Measurements from ENCODE around the gene SEMA5B. TPM values are rescaled to one million over a fixed set of nuclear protein-coding genes. Genes with fewer than 3 reads are reported as not detected.

SEMA5B gene
- polyA plus RNA-seq, 1 donor (not counting 4 experiments of a cell fraction or from before 2014, with no cell fraction given): 0.04 TPM

DNA sequence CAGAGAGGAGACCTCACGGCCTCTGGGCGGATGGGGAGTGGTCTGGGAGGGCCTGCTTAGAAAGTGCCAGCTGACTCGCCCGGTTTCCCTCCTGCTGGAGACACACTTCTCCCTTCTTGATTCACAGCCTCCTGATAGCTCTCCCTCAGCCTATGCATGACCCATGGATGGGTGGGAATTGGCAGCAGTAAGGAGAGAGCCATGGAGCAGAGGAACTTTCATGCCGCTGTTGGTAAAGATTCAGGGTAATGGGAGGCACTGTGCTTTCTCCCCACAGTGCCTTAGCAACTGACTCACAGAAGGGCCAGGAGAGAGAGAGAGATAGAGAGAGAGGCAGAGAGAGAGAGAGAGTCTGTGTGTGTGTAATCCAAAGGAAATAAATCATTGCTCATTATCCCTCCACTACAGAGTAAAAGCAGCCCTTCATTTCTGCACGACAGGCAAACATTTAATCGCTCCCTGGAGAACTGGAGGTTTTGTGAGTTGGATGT is 82.8 kb downstream of the SEMA5B start:
- Histone ChIP-seq H4K20me1 (ENCODE audit: control insufficient read depth, extremely low read depth, insufficient read depth, low read length) (no peaks in the 10 kb centered on the region), H3K36me3 (ENCODE audit: control insufficient read depth in 2 of 2, extremely low read depth in 1 of 2, insufficient read depth in 2 of 2, low read length in 2 of 2) (no peaks in the 10 kb centered on the region), H3K4me1 (ENCODE audit: control insufficient read depth, extremely low read depth, insufficient read depth, low read length) (peaks cover 9% of the 10 kb centered on the region), H2AFZ (ENCODE audit: control insufficient read depth, low read length) (no peak overlapping the region), H3K27me3 (ENCODE audit: control insufficient read depth, extremely low read depth, insufficient read depth, low read length) (no peaks in the 10 kb centered on the region), H3K4me3 (ENCODE audit: control insufficient read depth in 2 of 3, extremely low read depth in 1 of 3, insufficient read depth in 2 of 3, low read depth in 1 of 3, low read length in 3 of 3) (no peak overlapping the region), H3K9me1 (ENCODE audit: control insufficient read depth, extremely low read depth, insufficient read depth, low read length) (no peaks in the 10 kb centered on the region), H3K27ac (ENCODE audit: control insufficient read depth, insufficient read depth, low read length) (no peak overlapping the region), H3K9ac (ENCODE audit: control insufficient read depth, extremely low read depth, insufficient read depth, low read length) (no peak overlapping the region), H3K9me3 (ENCODE audit: control insufficient read depth, low read depth, low read length) (no peaks in the 10 kb centered on the region), H3K4me2 (ENCODE audit: control insufficient read depth, extremely low read depth, insufficient read depth, low read depth, low read length) (no peak overlapping the region), H3K79me2 (ENCODE audit: control insufficient read depth, insufficient read depth, low read length) (no peaks in the 10 kb centered on the region)
- TF ChIP-seq, protein P1, sequence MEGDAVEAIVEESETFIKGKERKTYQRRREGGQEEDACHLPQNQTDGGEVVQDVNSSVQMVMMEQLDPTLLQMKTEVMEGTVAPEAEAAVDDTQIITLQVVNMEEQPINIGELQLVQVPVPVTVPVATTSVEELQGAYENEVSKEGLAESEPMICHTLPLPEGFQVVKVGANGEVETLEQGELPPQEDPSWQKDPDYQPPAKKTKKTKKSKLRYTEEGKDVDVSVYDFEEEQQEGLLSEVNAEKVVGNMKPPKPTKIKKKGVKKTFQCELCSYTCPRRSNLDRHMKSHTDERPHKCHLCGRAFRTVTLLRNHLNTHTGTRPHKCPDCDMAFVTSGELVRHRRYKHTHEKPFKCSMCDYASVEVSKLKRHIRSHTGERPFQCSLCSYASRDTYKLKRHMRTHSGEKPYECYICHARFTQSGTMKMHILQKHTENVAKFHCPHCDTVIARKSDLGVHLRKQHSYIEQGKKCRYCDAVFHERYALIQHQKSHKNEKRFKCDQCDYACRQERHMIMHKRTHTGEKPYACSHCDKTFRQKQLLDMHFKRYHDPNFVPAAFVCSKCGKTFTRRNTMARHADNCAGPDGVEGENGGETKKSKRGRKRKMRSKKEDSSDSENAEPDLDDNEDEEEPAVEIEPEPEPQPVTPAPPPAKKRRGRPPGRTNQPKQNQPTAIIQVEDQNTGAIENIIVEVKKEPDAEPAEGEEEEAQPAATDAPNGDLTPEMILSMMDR (optimal IDR thresholded peaks at IDR 0.05 in 1 of 3, IDR thresholded peaks at IDR 0.05 in 1 of 3, conservative IDR thresholded peaks at IDR 0.05 in 1 of 3; ENCODE audit: extremely low read depth in 1 of 3, insufficient read depth in 2 of 3, low read length in 3 of 3): no peak
- no peak for TF ChIP-seq EZH2 (IDR thresholded peaks at IDR 0.05; ENCODE audit: low read length)
- no peak for DNase-seq (ENCODE audit: low read depth, low spot score)
- dilution Hi-C loops (cut with MboI; ENCODE audit: extremely low pct_ligation_motif_present, low sequenced_read_pairs): no loop called here
- FAIRE-seq: peak; percentile 39

DNA sequence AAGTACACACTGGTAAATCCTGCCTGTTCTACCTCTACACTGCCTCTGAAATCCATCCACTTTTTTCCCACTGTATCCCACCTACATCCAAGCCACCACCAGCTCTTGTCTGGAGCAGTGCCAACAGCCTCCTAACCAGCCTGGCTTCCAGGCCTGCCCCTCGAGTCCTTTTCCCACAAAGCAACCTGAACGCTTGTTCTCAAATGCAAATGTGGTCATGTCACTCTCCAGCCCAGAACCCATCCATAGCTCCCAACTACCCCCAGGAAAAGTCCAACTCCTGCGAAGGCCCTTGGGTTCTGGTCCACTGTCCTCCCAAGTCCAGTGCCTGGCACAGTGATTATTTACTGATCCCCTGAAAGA is 83.8 kb downstream of the SEMA5B start:
- H3K4me1 ChIP-seq (ENCODE audit: control insufficient read depth, extremely low read depth, insufficient read depth, low read length): peaks cover 9% of the 10 kb centered on the region
- no peak overlapping the region for H3K4me2 ChIP-seq (ENCODE audit: control insufficient read depth, extremely low read depth, insufficient read depth, low read depth, low read length)
- H3K79me2 ChIP-seq (ENCODE audit: control insufficient read depth, insufficient read depth, low read length): no peaks in the 10 kb centered on the region
- H3K36me3 ChIP-seq (ENCODE audit: control insufficient read depth in 2 of 2, extremely low read depth in 1 of 2, insufficient read depth in 2 of 2, low read length in 2 of 2): no peaks in the 10 kb centered on the region
- no peak overlapping the region for H3K27ac ChIP-seq (ENCODE audit: control insufficient read depth, insufficient read depth, low read length)
- no peaks in the 10 kb centered on the region for H3K9me1 ChIP-seq (ENCODE audit: control insufficient read depth, extremely low read depth, insufficient read depth, low read length)
- TF ChIP-seq, protein P1 (optimal IDR thresholded peaks at IDR 0.05 in 1 of 3, IDR thresholded peaks at IDR 0.05 in 1 of 3, conservative IDR thresholded peaks at IDR 0.05 in 1 of 3; ENCODE audit: extremely low read depth in 1 of 3, insufficient read depth in 2 of 3, low read length in 3 of 3): no peak
- TF ChIP-seq EZH2 (IDR thresholded peaks at IDR 0.05; ENCODE audit: low read length): no peak
- no peaks in the 10 kb centered on the region for H3K27me3 ChIP-seq (ENCODE audit: control insufficient read depth, extremely low read depth, insufficient read depth, low read length)
- H4K20me1 ChIP-seq (ENCODE audit: control insufficient read depth, extremely low read depth, insufficient read depth, low read length): no peaks in the 10 kb centered on the region
- H2AFZ ChIP-seq (ENCODE audit: control insufficient read depth, low read length): no peak overlapping the region
- DNase-seq (ENCODE audit: low read depth, low spot score): no peak
- no peaks in the 10 kb centered on the region for H3K9me3 ChIP-seq (ENCODE audit: control insufficient read depth, low read depth, low read length)
- no peak overlapping the region for H3K9ac ChIP-seq (ENCODE audit: control insufficient read depth, extremely low read depth, insufficient read depth, low read length)
- no peak overlapping the region for H3K4me3 ChIP-seq (ENCODE audit: control insufficient read depth in 2 of 3, extremely low read depth in 1 of 3, insufficient read depth in 2 of 3, low read depth in 1 of 3, low read length in 3 of 3)
- dilution Hi-C loops (cut with MboI; ENCODE audit: extremely low pct_ligation_motif_present, low sequenced_read_pairs): no loop called here
- no peak for FAIRE-seq
